Stimulated activated CD4-positive, alpha-beta T cell treated with anti-CD3 and anti-CD28 coated beads, TNF-alpha, amount 100 ng/mL, for 48 hours (primary cell): ENCODE results near the gene PSME4.

ENCODE experiments used
- DNase-seq, 3 donors: peaks; one replicate each; pipeline ENCODE4 v3.0.0-alpha.2; 2020; ENCODE audit warnings: low read depth in 3 of 3

PSME4 gene, protein sequence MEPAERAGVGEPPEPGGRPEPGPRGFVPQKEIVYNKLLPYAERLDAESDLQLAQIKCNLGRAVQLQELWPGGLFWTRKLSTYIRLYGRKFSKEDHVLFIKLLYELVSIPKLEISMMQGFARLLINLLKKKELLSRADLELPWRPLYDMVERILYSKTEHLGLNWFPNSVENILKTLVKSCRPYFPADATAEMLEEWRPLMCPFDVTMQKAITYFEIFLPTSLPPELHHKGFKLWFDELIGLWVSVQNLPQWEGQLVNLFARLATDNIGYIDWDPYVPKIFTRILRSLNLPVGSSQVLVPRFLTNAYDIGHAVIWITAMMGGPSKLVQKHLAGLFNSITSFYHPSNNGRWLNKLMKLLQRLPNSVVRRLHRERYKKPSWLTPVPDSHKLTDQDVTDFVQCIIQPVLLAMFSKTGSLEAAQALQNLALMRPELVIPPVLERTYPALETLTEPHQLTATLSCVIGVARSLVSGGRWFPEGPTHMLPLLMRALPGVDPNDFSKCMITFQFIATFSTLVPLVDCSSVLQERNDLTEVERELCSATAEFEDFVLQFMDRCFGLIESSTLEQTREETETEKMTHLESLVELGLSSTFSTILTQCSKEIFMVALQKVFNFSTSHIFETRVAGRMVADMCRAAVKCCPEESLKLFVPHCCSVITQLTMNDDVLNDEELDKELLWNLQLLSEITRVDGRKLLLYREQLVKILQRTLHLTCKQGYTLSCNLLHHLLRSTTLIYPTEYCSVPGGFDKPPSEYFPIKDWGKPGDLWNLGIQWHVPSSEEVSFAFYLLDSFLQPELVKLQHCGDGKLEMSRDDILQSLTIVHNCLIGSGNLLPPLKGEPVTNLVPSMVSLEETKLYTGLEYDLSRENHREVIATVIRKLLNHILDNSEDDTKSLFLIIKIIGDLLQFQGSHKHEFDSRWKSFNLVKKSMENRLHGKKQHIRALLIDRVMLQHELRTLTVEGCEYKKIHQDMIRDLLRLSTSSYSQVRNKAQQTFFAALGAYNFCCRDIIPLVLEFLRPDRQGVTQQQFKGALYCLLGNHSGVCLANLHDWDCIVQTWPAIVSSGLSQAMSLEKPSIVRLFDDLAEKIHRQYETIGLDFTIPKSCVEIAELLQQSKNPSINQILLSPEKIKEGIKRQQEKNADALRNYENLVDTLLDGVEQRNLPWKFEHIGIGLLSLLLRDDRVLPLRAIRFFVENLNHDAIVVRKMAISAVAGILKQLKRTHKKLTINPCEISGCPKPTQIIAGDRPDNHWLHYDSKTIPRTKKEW (N-terminal part only)

DNA sequence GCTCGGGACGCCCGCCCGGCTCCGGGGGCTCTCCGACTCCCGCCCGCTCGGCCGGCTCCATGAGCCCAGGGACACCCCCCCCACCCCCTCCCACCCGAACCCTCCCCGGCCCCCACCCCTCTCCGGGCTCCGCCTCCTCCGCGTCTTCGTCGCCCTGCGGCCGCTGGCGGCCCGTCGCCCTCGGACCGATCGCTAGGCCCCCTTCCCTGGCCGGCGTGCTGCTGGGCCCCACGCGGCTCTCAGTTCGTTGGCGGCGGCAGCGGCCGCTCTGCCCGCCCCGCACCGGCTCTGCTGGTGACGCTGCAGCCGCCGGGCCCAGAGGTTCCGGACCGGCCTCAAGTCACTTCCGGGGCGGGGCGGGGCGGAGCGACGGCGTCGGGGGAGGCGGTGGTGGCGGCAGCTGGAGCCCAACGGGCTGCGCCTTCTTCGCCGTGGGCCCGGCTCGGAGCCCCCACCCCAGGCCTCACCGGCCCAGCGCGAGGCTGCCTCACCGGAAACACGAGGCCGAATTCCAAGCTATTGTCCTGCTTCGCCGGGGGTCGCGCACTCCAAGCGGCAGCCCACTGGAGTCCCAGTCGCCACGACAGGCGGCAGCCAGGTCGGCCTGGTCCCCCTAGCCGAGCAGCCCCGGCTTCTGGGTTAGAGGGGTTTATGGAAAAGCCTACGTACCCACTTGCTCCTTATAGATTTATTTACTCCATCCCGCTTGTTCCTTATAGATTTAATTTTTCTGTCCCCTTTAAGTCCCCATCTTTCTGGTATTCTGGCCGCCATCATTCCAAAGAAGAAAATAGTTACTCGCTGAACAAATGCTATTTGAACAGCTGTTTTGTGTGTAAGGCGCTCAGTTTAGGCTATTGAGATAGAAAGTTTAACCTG is at the start of gene PSME4:
Gene PSME4 (minus strand): TSS at position 270 of the 879 bp plus-strand sequence. CDS start 209 bp downstream, at position 61.
- DNase-seq, result peak; percentile 84 to 94 (median 88)

DNA sequence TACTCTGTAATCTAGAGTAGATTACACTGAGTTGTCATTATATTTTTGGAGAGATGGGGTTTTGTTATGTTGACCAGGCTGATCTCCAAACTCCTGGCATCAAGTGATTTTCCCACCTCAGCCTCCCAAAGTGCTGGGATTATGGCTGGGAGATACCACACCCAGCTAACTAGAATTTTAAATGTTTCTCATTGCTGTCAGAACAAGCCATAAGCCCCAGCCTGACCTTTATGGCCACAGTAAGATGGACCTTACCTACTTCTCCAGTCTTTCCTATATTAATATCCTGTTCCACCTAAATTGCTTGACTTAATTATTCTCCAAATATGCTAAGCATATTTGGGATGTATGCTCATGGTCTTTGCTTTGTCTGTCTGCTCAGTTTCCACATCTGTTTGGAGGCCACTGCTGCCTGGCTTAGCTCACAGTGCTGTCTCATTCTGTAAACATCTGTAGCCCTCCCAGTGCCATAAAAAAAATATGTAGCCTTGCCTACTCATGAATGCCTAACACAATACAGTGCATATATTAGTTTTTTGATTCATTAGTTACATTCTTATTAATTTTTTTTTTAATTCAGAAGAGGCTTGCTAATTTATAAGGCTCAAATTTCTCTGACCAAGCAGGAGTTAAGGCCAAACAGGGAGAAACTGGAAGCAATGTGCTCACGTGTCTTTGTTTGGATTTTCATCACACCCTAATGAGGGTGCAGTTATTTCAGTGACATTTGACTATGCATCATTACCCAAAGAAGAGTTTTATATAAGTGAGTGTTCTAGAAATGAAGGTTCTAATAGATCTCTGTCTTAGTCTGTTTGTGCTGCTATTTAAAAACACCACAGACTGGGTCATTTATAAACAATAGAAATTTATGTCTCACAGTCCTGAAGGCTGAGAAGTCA is 45.3 kb upstream of the PSME4 start:
- DNase-seq, result no peak

DNA sequence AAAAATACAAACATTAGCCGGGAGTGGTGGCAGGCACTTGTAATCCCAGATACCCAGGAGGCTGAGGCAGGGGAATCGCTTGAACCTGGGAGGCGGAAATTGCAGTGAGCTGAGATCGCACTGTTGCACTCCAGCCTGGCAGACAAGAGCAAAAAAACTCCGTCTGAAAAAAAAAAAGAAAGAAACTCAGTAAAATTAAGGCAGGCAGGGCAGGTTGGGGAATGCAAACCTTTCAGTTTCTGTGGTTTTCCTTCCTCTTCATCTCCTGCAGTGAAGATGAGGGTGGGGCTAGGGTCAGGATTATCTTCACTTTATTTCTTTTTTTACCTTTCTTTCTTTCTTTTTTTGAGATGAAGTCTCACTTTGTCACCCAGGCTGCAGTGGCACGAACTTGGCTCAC is 43.2 kb upstream of the PSME4 start:
- no peak for DNase-seq

DNA sequence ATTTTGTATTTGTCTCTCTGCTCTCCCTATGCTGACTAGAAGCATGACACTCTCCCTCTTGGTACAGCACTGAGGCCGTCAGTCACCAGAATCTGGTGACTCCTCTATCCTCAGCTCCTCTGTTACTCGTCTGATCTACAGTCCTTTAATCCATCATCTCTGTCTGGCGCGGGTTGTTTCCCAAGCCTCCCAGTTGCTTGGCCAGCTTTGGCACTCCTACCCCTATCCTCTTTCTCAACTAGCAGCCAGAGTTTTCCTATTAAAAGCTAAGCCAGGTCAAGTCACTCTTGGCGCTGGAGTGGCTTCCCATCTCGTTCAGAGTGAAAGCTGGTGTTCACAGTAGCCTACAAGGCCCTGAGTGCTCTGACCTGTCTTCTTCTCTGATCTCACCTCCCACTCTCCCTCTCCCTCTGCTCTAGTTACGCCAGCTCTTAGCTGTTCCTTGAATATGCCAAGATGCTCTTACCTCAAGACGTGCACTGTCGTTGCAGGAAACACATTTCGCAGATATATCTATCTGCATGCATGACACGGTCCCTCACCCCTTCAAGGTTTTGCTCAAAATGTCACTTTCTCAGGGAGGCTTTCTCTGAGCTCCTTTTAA is 41.8 kb upstream of the PSME4 start:
- no peak for DNase-seq

DNA sequence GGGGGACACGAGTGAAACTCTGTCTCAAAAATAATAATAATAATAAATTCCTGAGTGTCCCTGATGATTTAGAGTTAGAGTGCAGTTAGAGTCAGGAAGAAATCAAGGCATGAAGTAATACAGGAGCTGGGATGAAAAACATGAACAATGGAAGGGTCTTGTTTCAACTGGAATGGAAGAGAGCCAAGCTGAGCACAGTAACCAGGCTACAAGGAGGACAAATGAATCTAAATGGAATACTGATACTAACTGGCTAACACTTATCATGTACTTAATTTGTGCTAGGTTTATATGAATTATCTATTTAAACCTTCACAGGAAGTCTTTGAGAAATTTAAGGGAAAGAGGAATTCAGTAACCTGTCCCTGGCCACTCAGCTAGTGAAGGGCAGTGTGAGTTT is 38.8 kb upstream of the PSME4 start:
- no peak for DNase-seq

DNA sequence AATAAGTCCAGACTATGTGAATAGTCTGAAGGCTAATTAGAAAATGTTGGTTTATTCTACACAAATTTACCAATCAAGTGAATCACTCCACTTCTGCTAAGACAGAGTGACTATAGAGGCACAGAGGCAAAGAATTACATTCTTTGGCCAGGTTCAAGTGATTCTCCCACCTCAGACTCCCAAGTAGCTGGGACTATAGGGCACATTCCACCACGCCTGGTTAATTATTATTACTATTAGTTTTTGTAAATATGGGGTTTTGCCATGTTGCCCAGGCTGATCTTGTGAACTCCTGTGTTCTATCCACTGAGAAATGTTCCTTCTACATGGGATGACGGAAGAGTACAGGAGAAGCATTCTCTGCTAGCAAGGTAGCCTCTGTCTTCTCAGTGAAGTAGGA is 37.6 kb upstream of the PSME4 start:
- DNase-seq, result no peak

DNA sequence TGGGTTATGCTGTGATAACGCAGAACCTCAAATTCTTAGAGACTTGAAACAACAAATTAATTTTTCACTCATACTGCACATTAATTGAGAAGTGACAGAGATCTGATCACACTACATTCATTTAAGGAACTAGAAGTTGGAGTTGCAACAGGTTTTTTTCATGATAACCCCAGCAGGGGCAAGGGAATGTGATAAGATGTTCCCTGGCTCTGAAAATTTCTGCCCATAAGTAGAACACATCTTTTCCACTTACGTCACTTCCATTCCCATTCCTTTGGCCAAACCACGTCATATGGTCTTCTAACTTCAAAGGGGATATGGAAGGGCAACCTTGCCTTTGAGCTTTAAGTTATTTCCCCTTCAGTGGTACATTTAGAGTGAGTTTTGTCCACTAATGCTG is 29.7 kb upstream of the PSME4 start:
- no peak for DNase-seq

DNA sequence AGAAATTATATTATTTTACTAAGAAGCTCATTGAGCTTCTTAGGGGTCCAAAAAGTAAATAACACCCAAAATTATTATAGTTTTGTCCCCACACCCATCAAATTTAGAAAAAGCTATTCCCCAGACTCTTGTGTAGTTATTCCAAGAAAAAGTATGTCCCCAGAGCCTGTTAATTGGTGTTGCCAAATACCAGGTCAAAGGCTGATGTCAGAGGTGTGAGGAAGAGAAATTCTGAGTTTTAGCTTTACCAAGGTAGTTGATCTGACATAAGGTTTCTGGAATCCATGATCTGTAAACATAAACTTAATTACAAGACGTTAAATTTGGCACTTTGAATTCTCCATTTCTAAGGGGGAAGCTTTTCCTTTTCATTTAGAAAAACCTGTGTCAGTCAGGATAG is 29.3 kb upstream of the PSME4 start:
- DNase-seq, result no peak

DNA sequence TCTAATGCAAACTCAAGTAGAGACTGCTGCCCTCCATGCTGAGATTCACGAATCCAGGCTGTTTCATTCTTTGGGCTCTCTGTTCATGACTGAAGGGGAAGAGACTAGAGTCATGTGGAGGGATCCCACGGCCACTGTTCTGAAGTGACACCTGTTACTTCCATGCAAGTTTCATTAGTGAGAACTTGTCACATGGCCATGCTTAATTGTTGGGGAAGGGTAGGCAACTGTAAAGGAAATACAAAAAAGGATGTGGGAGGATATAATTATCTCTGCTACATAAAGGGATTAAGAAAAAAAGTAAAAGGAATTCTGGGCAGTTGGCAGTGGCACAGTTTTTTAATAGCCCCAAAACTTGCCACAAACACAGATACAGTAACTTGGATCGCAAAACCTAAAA is 28.0 kb upstream of the PSME4 start:
- no peak for DNase-seq

DNA sequence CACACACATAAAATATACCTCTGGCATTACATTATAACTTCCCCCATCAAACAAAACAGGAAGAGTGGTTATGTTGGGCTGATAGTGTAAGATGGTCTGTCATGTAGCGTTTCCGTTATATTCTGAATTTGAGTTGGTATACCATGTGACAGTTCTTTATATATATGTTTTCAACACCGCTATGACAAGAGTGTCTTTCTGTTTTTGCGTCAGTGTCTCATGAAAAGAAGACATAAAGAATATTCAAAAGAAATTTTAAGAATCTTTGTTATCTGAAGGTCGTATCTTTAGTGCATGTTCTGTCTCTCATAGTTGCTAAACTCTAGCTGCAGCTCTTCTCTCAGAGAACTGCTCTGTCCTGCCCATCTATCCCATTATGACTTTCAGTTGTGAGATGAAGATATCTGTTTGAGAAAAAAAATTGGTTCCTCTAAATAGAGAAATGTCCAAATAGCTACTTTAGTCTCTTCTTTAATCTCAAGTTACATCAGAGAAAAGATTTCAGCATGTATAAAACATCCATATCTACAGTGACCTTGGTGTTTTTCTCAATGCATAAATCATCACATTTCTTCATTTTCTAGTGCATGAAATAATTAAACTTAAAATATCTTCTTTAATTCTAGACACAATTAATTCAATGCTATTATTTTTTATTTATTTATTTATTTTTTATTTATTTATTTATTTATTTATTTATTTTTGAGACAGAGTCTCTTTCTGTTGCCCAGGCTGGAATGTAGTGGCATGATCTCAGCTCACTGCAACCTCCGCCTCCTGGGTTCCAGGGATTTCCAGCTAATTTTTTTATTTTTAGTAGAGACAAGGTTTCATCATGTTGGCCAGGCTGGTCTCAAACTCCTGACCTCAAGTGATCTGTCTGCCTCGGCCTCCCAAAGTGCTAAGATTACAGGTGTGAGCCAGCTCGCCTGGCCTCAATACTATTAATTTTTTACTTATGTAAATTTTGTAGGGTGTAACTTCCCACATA is 24.3 kb upstream of the PSME4 start:
- DNase-seq, result no peak

DNA sequence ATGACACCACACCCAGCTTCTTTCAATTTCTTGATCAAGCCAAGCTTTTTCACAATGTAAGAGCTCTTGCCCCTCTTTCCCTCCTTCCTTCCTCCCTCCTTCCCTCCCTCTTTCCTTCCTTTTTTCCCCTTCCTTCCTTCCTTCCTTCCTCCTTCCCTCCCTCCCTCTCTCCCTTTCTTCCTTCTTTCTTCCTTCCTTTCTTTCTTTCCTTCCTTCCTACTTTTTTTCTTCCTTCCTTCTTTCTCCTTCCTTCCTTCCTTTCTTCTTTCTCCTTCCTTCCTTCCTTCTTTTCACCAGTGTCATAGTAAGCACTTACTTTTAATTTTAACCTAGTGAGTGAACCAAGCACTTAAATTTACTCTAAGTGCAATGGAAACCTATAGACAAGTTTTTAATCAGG is 21.2 kb upstream of the PSME4 start:
- no peak for DNase-seq

DNA sequence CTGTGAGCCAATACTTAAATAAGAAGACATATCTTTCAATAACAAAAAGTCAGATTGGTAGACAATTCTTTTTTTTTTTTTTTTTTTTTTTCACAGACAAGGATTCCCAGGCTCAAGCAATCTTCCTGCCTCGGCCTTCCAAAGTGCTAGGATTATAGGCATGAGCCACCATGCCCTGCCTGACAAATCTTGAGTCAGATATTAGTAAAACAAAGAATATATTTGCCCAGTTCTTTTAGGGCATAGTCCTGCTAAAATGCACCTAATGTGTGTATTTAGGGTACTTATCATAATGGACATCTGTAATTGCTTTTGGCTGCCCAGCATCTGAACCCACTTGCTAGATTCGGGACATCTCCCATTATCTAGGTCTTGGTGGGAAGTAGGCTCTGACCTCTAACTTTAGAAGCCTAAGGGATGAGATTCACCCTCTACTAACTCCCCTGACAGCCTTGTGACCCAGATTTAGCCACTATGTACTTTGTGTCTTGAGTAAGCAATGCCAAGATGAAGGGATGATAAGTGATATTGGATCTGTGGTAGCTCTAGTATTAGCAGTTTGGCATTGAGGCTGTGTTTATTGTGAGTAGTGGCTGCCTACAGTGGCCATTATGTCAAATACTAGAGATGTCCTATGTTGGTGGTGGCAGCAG is 18.5 kb upstream of the PSME4 start:
- DNase-seq, result no peak

DNA sequence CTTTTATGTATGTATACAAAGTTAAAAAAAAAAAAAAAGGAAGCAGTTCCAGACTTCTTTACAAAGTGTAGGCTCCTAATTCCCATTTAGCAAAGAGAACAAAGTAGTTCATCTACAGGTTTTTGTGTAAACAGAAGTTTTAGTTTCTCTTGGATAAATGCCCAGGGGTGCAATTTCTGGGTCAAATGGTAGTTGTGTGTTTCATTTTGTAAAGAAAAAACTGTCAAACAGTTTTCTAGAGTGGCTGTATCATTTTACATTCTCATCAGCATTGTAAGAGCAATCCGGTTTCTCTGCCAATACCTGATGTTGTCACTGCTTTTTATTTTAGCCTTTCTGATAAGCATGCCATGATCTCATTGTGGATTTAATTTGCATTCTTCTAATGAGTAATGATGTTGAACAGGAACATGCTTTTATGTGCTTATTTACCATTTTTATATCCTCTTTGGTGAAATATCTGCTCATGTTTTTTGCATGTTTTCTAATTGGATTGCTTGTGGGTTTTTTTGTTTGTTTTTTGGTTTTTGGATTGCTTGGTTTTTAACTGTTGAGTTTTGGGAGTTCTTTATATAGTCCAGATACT is 16.6 kb upstream of the PSME4 start:
- DNase-seq, result no peak

DNA sequence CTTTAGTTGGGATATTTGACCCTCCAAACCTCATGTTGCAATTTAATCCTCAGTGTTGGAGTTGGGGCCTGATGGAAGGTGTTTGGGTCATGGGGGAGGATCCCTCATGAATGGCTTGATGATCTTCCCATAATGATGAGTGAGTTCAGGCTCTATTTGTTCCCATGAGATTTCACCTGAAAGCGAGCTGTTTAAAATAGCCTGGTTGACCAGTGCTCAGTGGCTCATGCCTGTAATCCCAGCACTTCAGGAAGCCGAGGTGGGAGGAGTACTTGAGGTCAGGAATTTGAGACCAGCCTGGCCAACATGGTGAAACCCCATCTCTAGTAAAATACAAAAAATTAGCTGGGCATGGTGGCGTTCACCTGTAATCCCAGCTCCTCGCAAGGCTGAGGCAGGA is 14.9 kb upstream of the PSME4 start:
- DNase-seq, result no peak

DNA sequence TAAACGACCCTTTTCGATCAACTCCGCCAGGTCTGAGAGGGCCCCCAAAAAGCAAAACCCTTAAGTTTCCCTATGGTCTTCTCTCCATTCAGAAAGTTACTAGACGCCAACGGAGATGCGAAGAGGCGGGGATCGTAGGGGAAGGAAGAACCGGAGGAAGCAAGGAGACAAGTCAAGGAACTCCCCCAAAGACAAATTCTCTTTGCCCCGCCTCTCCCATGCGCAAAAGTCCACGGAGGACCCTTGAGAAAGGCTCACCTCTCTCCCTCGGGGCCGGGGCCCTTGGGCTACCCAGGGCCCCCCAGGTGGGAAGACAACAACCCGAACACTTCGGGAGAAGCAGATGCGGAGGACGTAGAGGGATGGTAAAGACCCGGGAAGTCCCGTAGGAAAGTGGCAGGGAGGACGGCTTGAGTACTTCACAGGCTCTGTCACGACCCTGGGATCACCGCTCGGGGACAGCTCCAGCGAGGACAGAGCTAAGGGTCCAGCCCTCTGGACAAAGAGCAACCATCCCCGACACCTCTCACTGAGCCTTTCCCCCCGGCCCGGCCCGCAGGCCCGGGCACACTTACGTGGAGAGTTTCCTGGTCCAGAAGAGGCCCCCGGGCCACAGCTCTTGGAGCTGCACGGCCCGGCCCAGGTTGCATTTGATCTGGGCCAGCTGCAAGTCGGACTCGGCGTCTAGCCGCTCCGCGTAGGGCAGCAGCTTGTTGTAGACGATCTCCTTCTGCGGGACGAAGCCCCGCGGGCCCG is 647 bp downstream of the PSME4 start:
- peak in 1 of 3 donors; percentile 1 for DNase-seq

DNA sequence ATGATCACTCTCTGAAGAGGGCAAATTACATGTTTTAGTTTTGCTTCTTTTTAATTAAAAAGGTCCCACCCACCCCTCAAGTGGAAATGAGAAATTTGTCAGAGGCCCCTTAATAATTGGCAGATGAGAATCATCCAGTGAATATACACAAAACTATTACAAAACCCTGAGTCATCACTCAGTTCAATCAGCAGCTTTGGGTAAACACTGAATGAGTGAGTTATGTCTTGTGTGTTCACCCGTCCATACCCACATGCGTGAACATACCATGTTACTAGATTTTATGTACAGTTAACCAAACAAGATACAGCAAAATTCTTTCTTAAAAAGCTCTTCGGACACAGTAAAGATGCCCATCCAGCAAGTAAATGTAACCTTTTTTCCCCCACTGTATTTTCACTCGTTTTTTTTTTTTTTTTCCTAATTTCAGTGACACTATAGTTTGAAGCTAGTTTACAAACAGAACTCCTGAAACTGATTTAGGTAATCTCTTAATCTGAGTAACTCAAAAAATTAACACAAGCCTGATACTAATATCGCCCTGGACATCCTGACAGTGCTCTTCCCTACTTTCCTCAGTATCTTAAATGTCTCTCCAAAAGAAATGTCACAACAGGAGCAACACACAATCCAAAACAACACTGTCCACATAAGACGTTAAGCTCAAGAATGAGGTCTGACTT is 1.4 kb downstream of the PSME4 start:
- no peak for DNase-seq
